ENCODE data around the gene BRDT.

GRCh38 chr1:92038695-92039346 is 89.6 kb downstream of the BRDT start:
- TF ChIP-seq POLR2A (IDR thresholded peaks at IDR 0.05) = no peak
- TF ChIP-seq, protein P1, sequence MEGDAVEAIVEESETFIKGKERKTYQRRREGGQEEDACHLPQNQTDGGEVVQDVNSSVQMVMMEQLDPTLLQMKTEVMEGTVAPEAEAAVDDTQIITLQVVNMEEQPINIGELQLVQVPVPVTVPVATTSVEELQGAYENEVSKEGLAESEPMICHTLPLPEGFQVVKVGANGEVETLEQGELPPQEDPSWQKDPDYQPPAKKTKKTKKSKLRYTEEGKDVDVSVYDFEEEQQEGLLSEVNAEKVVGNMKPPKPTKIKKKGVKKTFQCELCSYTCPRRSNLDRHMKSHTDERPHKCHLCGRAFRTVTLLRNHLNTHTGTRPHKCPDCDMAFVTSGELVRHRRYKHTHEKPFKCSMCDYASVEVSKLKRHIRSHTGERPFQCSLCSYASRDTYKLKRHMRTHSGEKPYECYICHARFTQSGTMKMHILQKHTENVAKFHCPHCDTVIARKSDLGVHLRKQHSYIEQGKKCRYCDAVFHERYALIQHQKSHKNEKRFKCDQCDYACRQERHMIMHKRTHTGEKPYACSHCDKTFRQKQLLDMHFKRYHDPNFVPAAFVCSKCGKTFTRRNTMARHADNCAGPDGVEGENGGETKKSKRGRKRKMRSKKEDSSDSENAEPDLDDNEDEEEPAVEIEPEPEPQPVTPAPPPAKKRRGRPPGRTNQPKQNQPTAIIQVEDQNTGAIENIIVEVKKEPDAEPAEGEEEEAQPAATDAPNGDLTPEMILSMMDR (IDR thresholded peaks at IDR 0.05) = no peak
- no peak for TF ChIP-seq EP300 (IDR thresholded peaks at IDR 0.05)
